ENCODE measurements around the gene MYO3B. TPM values are rescaled to one million over a fixed set of nuclear protein-coding genes. Genes with fewer than 3 reads are reported as not detected.
"Not testable (repeated sequence)": the region's sequence is repeated elsewhere in the genome, so short reads cannot be mapped to it uniquely, and the experiment has no call there.

MYO3B gene
- total RNA-seq, 4 donors from 2014 or later, result 0.09 to 9.1 TPM; not detected in 2

- no peak for TF ChIP-seq CTCF (IDR thresholded peaks at IDR 0.05)
- no peak for TF ChIP-seq POLR2A (IDR thresholded peaks at IDR 0.05)
- Histone ChIP-seq H3K4me1 (no peaks in the 10 kb centered on the region), H3K27ac (no peak overlapping the region), H3K27me3 (no peaks in the 10 kb centered on the region), H3K36me3 (no peaks in the 10 kb centered on the region), H3K4me3 (no peak overlapping the region), H3K9me3 (no peaks in the 10 kb centered on the region)
- intact Hi-C loops (cut with DNase I; ENCODE audit: low total_unique reads), result no loop called here
- no peak for DNase-seq
These were observed 289.8 kb downstream of the MYO3B start for GRCh38 chr2:170467568-170468422.

- no peaks in the 10 kb centered on the region for H3K36me3 ChIP-seq
- TF ChIP-seq POLR2A (IDR thresholded peaks at IDR 0.05), result no peak
- TF ChIP-seq CTCF (IDR thresholded peaks at IDR 0.05), result no peak
- no peak overlapping the region for H3K27ac ChIP-seq
- no peak overlapping the region for H3K4me3 ChIP-seq
- H3K9me3 ChIP-seq, result no peaks in the 10 kb centered on the region
- no peaks in the 10 kb centered on the region for H3K4me1 ChIP-seq
- intact Hi-C loops (cut with DNase I; ENCODE audit: low total_unique reads), result no loop called here
- no peaks in the 10 kb centered on the region for H3K27me3 ChIP-seq
- no peak for DNase-seq
These were observed 290.6 kb downstream of the MYO3B start for GRCh38 chr2:170468557-170468956.

- DNase-seq; H3K4me3 ChIP-seq; H3K27me3 ChIP-seq; H3K27ac ChIP-seq; intact Hi-C loops (cut with DNase I; ENCODE audit: low total_unique reads); H3K9me3 ChIP-seq; H3K36me3 ChIP-seq; H3K4me1 ChIP-seq: not testable (repeated sequence)
These were observed 294.6 kb downstream of the MYO3B start for GRCh38 chr2:170472498-170472897.

- no peaks in the 10 kb centered on the region for H3K27me3 ChIP-seq
- no peak overlapping the region for H3K4me3 ChIP-seq
- TF ChIP-seq POLR2A (IDR thresholded peaks at IDR 0.05) (no peak), CTCF (IDR thresholded peaks at IDR 0.05) (no peak)
- no peaks in the 10 kb centered on the region for H3K36me3 ChIP-seq
- no peak for DNase-seq
- intact Hi-C loops (cut with DNase I; ENCODE audit: low total_unique reads), result no loop called here
- H3K4me1 ChIP-seq, result no peaks in the 10 kb centered on the region
- H3K27ac ChIP-seq, result no peak overlapping the region
- no peaks in the 10 kb centered on the region for H3K9me3 ChIP-seq
These were observed 297.9 kb downstream of the MYO3B start for GRCh38 chr2:170475878-170476277.

GRCh38 chr2:170477630-170478029 is 299.7 kb downstream of the MYO3B start:
- DNase-seq, result no peak
- intact Hi-C loops (cut with DNase I; ENCODE audit: low total_unique reads), result no loop called here
- Histone ChIP-seq H3K27me3 (no peaks in the 10 kb centered on the region), H3K36me3 (no peaks in the 10 kb centered on the region), H3K9me3 (no peaks in the 10 kb centered on the region), H3K4me1 (no peaks in the 10 kb centered on the region), H3K4me3 (no peak overlapping the region), H3K27ac (no peak overlapping the region)
- TF ChIP-seq POLR2A (IDR thresholded peaks at IDR 0.05) (no peak), CTCF (IDR thresholded peaks at IDR 0.05) (no peak)

All from uterus (tissue), 4 donors.